GM18873 (cell line): ENCODE measurements around the gene NDUFB5.

Source experiments
- ATAC-seq: cut with Tn5 transposase; IDR thresholded peaks from one replicate; pipeline ENCODE4 v1.9.1; 2021; ENCODE audit warnings: mild to moderate bottlenecking, moderate library complexity, moderate number of reproducible peaks; ENCODE audit not compliant: unreplicated experiment, low FRiP score

Gene NDUFB5

DNA sequence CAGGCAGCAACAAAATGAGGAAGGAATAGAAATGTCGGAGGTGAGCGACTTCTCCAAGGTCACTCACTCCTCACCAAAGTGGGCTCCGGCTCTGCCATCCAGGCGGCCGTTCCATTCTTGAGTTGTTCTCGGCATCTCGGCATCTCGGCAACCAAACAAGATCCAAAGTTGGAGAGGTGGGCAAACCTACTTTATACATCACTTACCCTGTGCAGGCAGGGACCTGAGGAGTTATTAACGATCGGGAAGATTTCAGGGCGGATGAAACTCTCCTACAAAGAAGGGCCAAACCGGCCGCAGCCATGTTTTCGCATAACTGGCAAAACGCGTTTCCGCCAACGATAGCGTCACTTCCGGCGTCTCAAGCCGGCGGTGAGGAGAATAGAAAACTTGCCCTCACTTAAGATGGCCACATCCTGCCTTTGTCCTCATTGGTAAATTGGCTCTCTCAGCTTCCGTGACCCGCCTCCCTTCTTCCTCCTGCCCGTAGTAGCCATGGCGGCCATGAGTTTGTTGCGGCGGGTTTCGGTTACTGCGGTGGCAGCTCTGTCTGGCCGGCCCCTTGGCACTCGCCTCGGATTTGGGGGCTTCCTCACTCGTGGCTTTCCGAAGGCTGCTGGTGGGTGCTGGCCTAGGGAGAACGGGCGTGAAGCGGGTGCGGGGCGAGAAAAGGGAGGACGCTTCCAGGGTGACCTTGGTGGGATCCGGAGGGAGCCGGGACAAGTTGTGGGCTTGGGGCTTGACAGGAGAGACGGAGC, at the start of gene NDUFB5, which contains the start of gene MRPL47:
Gene NDUFB5, plus strand, starts transcription at position 474 of the 758 bp plus-strand sequence. Its CDS starts 22 bp downstream, at position 496.
Gene MRPL47, minus strand, starts transcription at position 318 of the 758 bp plus-strand sequence. Its CDS starts 14 bp downstream, at position 304.
- peak; percentile 98 for ATAC-seq

DNA sequence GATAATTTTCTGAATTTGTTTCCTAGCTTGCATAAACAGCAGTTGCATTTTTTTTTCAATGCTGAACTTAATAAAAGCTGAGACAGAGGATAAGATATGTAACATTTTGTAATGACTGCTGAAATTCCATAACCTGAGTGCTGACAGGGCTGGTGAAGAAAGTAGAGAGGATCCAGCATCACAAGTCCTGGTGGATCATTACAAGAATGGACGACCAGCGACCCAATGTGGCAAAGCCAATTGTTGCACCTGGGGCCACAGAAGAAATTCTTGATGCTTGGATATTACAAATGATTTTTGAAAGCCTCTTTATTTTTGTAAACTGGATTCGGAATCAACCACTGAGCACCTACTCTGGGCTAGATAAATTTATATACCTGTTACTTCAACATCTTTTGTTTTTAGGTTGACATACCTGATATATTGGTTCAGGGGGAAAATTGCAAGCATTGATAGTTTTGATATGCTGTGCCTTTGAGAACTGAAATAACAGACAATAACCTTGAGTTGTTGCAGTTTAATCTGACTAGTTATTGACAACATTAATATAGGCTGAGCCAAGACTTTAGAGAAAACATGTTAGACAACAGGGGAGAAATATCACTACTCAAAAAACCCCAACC, 45.7 kb upstream of the NDUFB5 start:
- ATAC-seq: no peak

DNA sequence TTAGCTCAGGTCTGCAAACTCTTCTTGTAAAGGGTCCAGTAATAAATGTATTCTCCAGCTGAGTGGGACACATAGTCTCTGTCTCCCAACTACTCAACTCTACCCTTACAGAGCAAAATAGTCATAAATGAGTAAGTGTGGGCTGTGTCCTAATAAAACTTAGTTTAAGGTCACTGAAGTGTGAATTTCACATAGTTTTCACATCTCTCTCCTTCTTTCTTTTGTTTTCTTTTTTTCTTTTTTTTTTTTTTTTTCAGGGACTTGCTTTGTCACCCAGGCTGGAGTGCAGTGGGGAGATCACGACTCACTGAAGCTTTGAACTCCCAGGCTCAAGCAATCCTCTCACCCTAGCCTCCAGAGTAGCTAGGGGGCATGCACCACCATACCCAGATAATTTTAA, 43.8 kb upstream of the NDUFB5 start:
- no peak for ATAC-seq

GRCh38 chr3:179562591-179563270, 41.9 kb upstream of the NDUFB5 start, which contains the start of gene ACTL6A:
ACTL6A (plus strand) TSS chr3:179562926; CDS start chr3:179563093, 167 bp downstream.
- peak; percentile 98 for ATAC-seq

DNA sequence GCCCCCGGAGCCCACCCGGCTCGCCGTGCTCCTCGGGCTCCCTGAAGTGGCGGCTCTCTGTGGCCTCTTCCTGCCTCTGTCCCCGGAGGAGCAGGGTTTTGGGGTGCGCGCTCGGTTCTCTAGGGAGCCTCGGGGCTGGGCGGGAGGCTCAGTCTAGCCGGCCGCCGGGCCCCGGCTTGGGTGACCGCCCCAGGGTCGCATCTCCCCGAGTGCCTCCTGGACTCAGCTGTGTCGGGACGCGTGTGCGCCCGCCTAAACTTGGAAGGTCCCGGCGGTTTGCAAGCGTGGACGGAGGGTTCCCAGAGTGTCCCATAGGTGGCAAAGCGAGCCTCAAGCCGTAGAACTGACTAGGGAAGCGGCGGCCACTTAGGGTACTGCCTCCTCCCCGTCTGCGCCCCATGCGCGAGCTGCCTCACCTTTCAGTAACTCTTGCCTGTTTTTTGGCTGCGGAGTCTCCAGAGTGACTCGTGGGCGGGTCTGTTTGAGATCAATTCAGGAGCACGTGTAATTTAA, 41.3 kb upstream of the NDUFB5 start:
- ATAC-seq: peak; percentile 38

GRCh38 chr3:179565496-179565895, 39.1 kb upstream of the NDUFB5 start:
- no peak for ATAC-seq

DNA sequence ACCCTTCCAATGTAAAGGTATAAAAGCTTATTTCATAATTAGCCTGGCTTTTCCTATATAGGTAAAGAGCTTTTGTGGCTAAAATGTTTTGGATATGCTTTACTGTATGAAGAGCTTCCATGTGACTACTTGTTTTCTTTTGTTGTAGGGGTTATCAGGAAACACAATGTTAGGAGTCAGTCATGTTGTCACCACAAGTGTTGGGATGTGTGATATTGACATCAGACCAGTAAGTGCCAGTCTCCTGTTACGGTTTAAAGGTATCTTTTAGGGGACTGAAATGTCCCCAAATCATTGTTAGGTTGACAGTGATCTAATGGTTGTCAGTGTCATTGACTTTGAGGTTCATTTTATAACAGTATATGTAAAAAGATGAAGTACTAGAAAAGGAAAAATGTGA, 23.6 kb upstream of the NDUFB5 start:
- no peak for ATAC-seq

- ATAC-seq: peak; percentile 41
Observed at GRCh38 chr3:179589143-179589542, 15.5 kb upstream of the NDUFB5 start.

DNA sequence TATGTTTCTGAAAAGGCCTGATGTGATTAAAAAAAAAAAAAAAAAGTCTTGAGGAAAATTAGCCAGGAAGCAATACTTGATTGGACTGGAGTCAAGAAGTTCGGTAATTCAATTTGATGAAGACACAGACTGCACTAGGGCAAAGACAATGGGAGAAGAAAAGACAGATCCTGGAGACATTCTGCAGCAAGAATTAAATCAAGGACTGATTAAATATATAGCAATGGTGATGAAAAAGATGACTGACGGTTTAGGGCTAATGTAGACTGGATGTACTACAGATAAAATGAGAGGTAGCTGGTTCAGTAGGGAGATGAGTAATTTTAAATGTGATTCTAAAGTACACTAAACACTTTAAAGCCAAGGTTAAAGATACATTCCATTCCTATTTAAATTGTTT, 13.9 kb upstream of the NDUFB5 start:
- ATAC-seq: no peak

DNA sequence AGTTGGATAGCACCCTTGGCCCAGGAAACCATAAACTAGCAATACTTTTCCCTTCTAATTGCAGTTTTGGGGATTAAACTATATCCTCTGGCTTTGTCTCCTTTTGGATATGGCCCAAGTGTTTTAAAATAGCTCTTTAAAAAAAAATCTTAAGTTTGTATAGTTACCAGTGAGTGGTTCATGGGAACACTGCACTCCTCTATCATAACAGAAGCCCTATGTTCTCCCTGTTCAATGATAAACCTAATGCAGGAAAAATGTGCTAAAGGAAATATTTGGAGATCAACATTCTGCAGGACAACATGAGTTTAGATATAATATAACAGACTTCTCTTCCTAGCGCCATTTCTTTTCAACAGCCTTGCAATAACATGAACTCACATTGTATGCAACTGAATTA, 13.3 kb upstream of the NDUFB5 start:
- ATAC-seq: no peak

GRCh38 chr3:179599531-179599930, 5.1 kb upstream of the NDUFB5 start:
- ATAC-seq: no peak

DNA sequence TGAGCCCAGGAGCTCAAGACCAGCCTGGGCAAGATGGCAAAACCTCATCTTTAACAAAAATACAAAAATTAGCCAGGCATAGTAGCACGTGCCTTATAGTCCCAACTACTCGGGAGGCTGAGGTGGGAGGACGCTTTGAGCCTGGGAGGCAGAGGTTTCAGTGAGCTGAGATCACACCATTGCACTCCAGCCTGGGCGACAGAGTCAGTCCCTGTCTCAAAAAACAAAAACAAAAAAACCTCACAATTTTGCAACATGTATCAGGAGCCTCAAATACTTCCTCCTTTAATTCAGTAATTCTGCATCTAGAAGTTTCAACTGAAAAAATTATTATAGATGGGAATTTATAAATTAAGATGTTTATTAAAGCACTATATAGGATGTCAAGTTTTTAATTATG, 1.3 kb upstream of the NDUFB5 start:
- no peak for ATAC-seq

- no peak for ATAC-seq
Observed at GRCh38 chr3:179603831-179604230, 763 bp upstream of the NDUFB5 start.

- no peak for ATAC-seq
Observed at GRCh38 chr3:179606534-179607085, 2.0 kb downstream of the NDUFB5 start.

GRCh38 chr3:179608931-179609720, 4.5 kb downstream of the NDUFB5 start:
- peak; percentile 41 for ATAC-seq

- no peak for ATAC-seq
Observed at GRCh38 chr3:179610066-179610465, 5.5 kb downstream of the NDUFB5 start.

DNA sequence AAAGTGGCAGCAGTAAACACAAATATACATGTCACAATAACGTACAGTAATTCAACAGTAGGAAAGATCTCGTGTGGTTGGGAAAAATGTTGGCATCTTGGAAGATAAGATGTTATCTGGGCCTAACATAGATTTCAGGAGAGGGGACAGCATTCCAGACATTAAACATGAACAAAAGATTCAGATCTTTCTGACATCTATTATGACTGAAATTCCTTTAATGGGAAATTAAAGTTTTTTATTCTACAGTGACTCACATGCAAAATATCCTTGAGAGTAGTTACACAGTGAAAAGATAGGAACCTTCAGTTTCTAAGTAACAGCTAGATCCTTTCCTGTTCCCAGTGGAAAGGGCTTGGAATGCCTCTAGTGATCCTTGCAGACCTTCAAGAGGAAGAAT, 9.2 kb downstream of the NDUFB5 start:
- no peak for ATAC-seq

GRCh38 chr3:179615458-179616173, 11.0 kb downstream of the NDUFB5 start:
- ATAC-seq: no peak

DNA sequence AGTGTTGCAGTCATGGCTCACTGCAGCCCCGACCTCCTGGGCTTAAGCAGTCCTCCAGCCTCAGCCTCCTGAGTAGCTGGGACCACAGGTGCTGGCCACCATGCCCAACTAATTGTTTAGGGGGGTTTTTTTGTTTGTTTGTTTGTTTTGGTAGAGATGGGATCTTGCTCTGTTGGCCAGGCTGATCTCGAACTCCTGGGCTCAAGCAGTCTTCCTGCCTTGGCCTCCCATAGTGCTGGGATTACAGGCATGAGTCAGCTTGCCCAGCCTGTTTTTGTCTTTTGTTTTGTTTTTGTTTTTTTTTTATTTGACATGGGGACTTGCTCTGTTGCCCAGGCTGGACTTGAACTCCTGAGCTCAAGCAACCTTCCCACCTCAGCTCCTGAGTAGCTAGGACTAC, 17.4 kb downstream of the NDUFB5 start:
- no peak for ATAC-seq
